Measurements from ENCODE around the gene VWA8. TPM values are rescaled to one million over a fixed set of nuclear protein-coding genes. Genes with fewer than 3 reads are reported as not detected.
A peak's percentile ranks its signal among the peaks of the same experiment; 100 is the strongest.

The VWA8 gene
- total RNA-seq, result 7.5 and 12.8 TPM in 2 replicates
- 3.8 TPM for polyA plus RNA-seq (2012)

DNA sequence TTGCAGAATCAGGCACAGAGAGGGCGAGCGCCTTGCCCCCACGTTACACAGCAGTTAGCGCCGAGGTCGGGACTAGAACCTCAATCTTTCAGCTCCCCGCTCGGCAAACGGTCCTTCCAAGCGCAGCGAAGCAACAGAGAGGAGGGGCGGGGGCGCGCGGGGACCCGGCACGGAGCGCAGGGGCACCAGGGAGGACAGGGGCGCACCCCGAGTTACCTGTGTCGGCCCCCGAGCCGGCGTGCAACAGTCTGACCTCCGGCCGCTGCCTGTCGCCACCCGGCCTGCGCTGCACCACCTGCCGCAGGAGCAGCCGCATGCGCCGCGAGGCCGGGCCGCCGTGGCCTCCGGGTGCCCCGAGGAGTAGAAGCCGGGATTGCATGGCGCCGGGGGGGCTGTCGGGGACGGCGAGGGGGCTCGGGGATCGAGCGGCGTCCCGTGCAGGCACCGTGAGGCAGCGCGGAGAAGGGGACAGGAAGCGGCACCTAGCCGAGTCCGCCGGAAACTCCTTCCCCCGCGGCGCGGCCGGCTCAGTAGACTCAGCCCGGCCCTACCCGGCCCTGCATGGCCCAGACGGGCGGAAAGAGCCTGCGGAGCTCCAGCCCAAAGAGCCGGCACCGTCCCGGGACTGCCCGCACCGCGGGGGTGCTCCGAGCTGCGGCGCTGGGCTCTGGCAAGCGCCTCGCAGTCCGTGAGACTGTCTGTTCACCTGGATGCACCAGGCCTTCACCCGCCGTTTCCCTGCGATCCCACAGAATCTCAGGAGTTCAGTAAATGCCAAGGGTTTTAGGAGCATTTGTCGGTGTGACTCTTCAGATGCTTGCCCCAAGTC lies at the start of gene VWA8:
Gene VWA8 (minus strand): TSS at position 473 of the 829 bp plus-strand sequence. CDS start 94 bp downstream, at position 379.
- peak; percentile 84 for DNase-seq (ENCODE audit: low read depth)

DNA sequence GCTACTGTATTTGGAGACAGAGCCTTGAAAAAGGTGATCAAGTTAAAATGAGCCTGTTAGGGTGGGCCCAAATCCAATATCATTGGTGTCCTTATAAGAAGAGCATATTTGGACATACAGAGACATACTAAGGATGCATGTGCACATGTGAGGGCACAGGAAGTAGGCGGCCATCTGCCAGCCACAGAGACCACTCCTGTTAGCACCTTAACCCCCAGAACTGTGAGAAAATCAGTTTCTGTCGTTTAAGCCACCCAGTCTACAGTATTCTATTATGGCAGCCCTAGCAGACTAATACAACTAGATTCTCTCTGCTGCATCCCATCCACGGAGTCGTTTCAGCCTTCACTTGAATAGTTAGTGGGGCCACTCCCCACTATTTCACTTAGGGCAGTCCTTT lies 48.1 kb upstream of the VWA8 start:
- no peak for DNase-seq (ENCODE audit: low read depth)

DNA sequence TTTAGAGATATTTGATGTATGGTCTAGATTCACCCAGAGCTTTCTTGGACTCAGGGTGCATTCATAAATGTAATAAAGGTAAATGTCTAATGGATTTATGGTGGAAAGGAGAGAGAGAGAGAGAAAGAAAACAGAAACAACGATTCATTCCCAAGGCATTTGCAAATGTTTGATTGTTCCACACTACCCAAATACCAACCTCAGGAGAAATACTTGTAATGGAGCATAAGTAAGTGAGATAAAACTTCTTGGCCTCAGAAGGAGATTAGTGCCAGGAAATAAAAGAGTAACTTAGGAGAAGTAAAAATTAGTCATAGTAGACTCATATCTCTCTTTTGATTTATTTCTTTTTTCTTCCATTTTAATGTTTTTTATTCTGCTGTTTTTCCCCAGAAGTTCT lies 46.9 kb upstream of the VWA8 start:
- no peak for DNase-seq (ENCODE audit: low read depth)

DNA sequence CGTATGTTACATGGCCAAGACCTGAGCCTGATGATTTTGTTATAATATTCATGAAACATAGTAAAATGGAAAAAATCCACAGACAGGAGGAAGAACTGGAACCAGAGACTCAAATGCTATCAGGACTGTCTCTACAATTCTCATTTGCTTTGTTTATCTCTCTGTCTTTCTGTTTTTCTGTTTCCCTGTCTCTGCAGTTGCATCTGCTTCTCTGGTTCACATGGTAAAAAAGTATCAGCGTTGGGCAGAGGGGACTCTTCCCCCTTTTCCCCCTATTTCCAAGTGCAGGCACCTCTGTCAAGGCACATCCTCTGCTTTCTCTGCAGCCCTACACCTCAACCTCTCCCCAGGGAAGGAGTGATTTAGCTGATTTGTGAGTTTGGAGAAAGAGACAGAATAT lies 41.2 kb upstream of the VWA8 start:
- no peak for DNase-seq (ENCODE audit: low read depth)

DNA sequence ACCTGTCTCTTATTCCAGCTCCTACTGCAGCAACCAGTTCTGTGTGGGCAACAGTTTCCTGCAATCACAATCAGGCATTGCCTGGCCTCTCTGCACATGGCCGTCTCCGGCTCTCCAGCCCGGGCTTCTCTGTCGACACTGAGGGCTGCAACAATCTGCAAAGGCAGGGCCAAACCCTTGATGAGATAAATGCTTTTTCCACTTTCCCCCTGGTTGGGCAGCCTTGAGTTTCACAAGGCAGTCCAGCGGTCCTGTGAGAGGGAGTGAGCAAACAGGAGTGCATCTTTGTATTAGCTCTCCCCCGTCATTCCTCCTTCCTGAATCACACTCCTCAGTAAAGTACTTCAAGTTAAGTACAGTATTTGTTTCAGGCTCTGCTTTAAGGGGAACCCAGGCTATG lies 40.7 kb upstream of the VWA8 start:
- DNase-seq (ENCODE audit: low read depth), result peak; percentile 42

DNA sequence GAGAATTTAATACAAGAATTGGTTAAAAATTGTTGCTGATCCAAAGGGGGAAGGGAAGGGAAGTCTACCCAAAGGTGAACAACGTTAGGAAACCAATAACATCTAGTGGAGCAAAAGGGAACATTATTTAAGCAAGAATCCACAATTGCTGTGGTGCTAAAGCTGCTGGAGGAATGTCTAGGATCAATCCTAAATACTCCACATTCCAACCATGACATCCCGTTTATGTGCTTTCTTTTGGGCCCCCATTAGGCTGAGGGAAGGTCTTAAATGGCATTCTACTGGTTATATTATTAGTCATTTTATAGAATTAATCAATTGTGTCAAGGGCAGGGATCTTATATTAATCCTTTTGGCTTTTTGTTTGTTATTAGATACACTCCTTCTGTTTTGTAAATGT lies 39.9 kb upstream of the VWA8 start:
- DNase-seq (ENCODE audit: low read depth), result no peak

DNA sequence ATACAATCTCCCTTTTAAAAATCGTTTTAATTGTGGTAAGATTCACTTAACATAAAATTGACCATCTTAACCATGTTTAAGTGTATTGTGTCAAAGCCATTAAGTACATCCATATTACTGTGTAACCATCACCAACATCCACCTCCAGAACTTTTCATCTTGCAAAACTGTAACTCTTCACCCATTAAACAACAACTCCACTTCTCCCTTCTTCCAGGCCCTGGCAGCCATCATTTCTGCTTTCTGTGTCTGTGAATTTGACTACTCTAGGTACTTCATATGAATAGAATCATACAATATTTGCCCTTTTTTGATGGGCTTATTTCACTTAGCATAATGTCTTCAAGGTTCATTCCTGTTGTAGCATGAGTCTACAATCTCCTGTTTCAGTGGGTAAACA lies 36.5 kb upstream of the VWA8 start:
- DNase-seq (ENCODE audit: low read depth), result no peak

DNA sequence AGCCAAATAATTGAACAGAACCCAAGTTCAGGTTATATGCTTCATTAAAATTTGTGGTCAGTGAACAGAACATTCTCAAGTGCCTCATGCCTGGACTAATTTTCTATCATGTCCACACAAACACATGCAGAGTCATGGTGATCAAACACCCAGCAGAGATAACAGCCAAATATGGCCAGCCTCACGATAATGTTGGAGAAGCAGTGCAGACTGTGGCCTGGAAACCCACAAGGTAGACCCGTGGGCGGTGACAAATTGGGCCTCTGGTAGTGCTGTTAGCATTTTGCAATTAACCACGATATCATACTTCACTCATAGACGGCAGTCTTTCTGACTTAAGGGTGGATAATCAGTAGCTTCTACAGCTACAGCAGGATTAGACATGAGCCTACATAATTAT lies 35.0 kb upstream of the VWA8 start:
- peak; percentile 66 for DNase-seq (ENCODE audit: low read depth)

DNA sequence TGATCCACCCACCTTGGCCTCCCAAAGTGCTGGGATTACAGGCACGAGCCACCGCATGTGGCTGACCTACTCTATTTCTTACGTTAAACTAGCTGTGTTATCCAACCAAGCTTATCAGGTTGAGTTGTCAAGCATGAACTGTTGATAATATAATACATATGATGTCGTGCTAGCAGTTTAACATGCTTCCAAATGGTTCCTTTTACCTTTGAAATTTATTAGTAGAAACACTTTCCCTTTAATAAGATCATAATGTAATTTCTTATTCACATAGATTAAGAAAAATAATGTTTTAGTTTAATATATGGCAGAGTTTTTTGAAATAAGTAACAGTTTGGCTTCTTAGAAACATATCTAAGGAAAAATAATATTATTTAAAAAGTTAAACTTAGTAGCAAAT lies 34.4 kb upstream of the VWA8 start:
- no peak for DNase-seq (ENCODE audit: low read depth)

DNA sequence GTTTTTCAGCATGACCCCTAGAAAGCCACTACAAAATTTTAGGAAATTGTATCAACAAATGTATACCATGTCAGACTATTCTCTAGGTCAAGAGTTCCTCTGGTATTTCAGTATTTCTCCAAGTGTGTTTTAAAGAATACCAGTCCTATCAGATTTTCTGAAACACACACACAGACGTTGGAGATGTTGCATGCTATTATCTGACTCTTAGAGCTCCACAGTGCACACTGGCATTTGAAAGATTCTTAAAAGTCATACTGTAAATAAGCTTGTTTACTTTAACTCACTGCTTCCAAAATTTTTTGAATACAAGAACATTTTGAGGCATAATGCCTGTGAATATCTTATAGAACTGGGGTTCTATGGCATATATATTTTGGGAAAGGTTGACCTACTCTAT lies 33.8 kb upstream of the VWA8 start:
- no peak for DNase-seq (ENCODE audit: low read depth)

DNA sequence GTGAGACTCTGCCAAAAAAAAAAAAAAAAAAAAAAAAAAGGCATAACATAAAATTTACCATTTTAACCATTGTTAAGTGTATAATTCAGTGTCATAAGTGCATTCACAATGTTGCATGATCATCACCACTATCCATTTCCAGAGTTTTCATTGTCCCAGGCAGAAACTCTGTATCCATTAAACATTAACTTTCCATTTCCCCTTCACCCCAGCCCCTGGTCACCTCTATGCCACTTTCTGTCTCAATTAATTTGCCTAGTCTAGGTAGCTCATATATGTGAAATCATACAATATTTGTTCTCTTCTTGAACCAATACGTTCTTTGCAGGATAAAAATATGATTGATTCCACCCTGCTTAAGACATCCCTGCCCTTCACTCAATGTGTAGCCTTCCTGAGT lies 31.0 kb upstream of the VWA8 start:
- DNase-seq (ENCODE audit: low read depth), result no peak

DNA sequence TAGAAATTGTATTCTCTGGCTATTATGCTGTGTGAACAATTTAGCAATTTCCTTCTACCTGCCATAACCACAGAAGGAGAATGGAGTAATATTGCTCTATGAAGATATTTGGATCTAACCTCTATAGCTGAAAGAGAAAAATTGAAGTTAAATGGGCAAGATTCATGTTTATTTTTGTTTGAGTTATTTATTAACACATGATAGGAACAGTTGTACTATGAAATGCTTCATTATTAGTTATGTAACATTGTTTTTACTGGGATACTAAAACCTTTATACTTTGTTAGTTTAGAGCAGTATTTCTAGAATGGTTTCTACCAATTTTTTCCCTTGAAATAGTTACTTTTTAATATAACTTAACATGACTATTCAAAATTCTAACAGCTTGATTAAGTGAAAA lies 27.3 kb upstream of the VWA8 start:
- no peak for DNase-seq (ENCODE audit: low read depth)

DNA sequence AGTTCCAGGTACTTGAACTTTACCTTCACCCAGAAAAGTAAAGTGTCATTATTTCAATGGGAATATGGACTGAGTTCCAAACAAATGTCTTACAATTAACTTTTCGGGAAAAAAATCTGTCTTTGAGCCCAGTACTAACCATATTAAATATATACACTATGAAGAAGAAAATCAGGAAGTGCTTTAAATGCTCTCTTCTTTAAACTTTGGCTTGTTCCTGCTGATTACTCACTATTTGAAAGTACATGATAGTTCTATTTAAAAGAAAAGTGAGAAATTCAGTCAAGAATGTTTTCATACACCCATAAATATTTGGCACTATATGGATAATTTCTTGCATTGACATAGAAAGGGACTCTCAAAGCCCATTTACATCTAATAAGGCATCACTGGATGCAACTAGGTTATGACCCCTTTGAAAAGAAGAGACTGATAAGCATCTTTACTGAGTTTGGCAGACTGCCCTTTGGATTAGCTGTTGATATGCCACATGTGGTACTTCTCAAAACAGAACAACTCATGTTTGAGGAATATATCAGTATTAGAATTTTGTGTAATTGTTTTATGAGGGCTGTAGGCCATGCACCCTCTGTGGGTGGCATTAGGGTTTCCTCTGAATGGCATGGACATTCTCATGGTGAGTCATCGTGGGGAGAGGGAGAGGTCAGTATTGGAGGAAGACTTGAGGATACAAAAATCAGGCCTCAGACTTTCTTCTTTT lies 25.0 kb upstream of the VWA8 start:
- peak; percentile 32 for DNase-seq (ENCODE audit: low read depth)

DNA sequence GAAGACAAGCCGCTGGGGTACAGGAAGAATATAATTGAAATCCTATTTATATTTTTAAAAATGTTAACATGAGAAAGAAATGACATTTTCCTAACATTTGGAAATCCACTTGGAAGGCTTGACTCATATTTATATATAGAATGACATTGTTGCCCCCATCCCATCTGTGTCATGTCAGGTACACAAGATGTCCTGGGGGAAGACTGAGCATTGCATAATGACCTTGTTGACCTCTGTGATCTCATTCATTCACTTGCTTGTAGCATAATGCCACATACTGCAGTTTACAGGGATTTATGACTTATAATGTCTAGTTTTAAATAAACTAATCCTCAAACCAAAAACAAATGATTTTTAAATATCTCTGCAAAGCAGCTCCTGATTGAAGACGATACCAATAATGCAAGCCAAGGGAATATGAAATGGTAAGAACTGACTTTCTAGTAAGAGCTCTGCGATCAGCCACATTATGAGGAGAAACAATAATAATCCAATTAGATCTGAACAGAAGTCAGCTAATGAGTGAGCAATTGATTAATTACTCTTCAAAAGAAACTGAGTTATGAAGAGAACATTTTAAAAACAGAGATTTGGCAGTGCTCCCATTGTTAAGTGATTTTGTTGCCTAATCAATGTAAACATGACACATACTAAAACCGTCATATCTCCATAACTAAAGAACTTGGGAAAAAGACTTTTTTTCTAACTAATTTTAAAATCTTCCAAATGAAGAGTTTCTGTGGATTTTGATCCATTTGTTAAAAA lies 21.2 kb upstream of the VWA8 start:
- no peak for DNase-seq (ENCODE audit: low read depth)

DNA sequence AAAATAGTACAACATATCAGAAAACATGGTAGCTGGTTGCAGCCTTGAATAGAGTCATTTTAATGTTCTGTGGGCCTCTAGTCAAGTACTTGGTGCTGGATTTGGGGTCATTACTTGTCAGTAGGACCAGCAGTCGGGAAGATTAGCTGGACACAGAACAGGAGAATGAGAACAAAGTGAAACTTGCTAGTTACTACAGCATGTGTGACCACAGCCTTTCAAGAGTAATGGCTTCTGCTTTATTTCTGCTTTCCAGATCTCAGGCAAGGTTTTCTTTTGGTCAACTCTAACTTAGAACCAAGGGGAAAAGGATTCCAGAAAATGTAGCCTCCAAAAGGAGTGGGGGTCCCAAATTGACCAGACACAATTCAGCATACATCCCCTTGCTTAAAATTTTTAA lies 17.1 kb upstream of the VWA8 start:
- no peak for DNase-seq (ENCODE audit: low read depth)

DNA sequence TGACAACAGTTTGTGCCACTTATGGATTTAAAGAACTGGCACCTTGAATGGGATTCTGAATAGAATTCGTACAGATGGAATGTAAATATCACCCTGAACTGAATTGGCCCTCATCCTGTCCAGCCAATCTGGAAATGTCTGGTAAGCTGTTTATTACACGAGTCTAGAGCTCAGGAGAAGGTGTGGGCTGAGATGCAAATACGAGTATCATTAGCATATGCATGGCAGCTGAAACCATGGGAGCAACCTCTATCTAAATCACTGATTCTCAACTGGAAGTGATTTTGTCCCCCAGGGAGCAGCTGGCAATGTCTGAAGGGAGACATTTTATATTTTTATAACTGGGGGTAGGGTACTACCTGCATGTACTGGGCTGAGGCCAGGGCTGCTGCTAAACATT lies 15.6 kb upstream of the VWA8 start:
- no peak for DNase-seq (ENCODE audit: low read depth)

DNA sequence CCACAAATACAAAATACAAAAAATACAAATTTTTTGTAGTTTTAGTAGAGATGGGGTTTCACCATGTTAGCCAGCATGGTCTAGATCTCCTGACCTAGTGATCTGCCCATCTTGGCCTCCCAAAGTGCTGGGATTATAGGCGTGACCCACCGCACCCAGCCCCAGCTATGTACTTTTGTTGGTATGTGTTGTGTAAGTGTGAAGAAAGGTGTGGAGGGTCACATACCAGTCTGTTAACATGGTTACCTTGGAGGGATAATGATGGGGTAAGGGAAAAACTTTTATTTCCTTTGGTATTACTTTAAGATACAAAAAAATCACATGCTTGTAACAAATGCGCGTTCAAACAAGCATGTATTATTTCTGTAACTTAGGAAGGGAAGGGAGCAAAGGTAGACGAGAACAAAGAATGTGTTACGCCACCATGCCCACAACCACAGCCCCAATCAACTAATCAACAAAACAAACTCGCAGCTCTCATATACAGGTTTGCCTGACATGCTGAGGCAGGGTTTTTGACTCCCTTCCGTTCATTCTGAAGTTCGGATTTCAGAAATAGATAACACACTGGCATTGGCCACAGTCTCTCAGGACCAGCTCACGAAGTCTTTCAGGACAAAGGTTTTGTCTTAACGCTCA lies 13.5 kb upstream of the VWA8 start:
- no peak for DNase-seq (ENCODE audit: low read depth)

DNA sequence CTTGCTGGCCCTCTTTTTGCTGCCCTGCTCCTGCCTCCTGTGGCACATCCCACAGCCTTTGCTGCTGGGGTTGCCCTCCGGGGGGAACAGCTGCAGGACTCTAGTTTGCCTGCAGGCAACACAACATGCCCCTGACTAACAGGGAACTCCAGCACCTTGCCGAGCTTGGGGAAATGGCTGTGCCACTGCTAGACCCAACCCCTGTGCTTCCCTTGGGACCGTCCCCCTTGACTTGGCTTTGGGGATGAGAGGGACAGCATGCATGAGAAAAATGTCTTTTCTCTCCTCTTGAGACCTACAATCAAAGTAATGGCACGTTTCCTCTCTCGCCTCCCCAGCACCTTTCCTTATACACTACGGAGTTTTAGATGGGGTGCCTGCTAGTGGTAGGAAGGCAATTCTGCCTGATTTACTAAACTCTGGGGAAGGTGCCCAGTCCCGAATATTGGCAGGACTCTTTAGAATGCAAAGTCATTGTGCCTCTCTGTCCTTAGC lies 12.4 kb upstream of the VWA8 start:
- no peak for DNase-seq (ENCODE audit: low read depth)

DNA sequence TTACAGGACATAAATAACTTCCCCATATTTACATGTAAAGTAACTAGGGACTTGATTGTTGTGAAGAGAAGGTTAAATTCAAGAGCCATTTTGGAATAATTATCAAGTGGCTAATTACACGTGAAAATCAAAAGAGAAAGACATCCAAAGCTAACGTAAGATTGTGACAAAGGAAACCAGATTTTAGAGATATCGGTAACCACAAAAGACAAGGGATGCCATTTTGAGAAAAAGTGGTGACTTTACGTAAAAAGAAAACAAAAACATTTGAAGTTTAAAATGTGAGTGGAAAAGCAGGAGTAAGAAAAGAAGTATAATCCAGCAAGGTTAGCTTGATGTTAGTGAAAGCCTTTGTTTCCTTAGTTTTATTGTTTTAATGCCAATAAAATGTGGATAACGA lies 10.9 kb upstream of the VWA8 start:
- DNase-seq (ENCODE audit: low read depth), result no peak

DNA sequence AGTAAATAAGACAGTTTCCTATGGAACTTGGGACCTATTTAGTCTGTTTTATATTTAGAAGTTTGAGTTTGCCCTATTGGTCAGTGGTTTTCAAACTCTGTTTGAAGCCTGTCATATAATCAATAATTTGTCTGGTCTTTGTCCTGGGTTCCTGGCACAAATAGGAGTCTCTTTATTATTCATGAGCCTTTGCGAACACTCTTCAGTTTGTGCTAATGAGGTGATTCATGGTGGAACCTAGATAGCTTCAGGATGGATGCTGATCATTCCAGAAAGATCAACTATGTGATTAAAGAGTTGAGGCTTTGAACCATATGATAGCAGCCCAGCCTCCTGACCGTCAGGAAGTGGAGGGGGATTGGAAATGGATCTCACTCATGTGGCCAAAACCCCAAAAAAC lies 10.0 kb upstream of the VWA8 start:
- no peak for DNase-seq (ENCODE audit: low read depth)

DNA sequence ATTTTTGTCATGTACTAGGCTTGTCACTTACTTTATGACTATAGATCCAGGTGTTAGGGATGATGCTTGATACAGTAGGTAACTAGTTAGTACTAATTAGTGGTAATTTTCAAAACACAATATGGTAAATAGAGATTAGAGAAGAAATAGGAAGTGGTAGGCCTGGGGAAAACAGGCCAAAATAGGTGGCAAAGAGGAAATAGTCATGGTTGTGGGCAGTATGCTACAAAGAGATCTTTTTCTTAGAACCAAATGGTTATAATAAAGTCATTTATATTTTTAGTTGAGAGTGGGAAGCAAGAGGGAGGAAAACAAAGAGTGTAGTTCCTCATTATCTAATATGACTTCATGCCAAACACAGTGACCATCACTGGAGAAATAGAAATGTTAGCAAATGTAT lies 9.1 kb upstream of the VWA8 start:
- DNase-seq (ENCODE audit: low read depth), result no peak

All from myocyte (in vitro differentiated cells).